ENCODE measurements around the gene CEP89. TPM values are rescaled to one million over a fixed set of nuclear protein-coding genes. Genes with fewer than 3 reads are reported as not detected.
"Not testable (repeated sequence)": the region's sequence is repeated elsewhere in the genome, so short reads cannot be mapped to it uniquely, and the experiment has no call there.

The CEP89 gene
- total and polyA plus RNA-seq, 4 donors: 8.7 to 18.7 (median 14.0) TPM

DNA sequence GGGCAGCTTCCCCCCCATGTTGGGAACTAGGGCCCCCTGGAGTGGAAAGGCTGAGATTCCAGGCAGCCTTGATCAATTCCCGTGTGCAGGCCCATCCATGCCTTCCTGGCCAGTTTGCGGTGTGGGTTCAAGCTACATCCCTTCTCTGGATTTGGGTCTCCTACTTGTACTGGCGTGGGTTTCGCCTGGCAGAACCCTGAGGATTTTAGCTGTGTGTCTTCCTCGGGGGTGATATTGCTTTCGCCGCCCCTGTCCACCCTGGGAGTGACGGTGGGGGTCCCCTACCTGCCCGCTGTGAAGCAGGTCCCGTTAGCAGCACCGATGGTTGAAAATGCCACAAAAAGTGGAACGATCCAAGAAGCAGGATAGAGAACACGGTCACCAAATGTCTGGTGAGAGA is 113.6 kb downstream of the CEP89 start:
- 90 to 91% methylated on average over 13 of the region's 13 CpGs for WGBS, 2 donors
- H3K9me3 ChIP-seq (ENCODE audit: control insufficient read depth in 4 of 4, insufficient read depth in 3 of 4, low read length in 3 of 4): no peaks in the 10 kb centered on the region
- H3K4me1 ChIP-seq (ENCODE audit: control insufficient read depth in 5 of 5, insufficient read depth in 5 of 5, low read length in 5 of 5): no peaks in the 10 kb centered on the region
- TF ChIP-seq, protein P1, sequence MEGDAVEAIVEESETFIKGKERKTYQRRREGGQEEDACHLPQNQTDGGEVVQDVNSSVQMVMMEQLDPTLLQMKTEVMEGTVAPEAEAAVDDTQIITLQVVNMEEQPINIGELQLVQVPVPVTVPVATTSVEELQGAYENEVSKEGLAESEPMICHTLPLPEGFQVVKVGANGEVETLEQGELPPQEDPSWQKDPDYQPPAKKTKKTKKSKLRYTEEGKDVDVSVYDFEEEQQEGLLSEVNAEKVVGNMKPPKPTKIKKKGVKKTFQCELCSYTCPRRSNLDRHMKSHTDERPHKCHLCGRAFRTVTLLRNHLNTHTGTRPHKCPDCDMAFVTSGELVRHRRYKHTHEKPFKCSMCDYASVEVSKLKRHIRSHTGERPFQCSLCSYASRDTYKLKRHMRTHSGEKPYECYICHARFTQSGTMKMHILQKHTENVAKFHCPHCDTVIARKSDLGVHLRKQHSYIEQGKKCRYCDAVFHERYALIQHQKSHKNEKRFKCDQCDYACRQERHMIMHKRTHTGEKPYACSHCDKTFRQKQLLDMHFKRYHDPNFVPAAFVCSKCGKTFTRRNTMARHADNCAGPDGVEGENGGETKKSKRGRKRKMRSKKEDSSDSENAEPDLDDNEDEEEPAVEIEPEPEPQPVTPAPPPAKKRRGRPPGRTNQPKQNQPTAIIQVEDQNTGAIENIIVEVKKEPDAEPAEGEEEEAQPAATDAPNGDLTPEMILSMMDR (IDR thresholded peaks at IDR 0.05; ENCODE audit: control extremely low read depth, extremely low read depth): no peak
- no peaks in the 10 kb centered on the region for H3K36me3 ChIP-seq (ENCODE audit: control insufficient read depth in 4 of 4, insufficient read depth in 4 of 4, low read length in 4 of 4)
- H3K4me3 ChIP-seq: no peak overlapping the region
- H3K27ac ChIP-seq (ENCODE audit: low read depth in 1 of 2, low read length in 1 of 2): no peak overlapping the region
- H3K9ac ChIP-seq (ENCODE audit: insufficient read depth in 1 of 2, low read length in 2 of 2): no peak overlapping the region
- DNase-seq: no peak
- H3K27me3 ChIP-seq (ENCODE audit: control insufficient read depth in 3 of 3, insufficient read depth in 3 of 3, low read length in 2 of 3): no peaks in the 10 kb centered on the region
- ATAC-seq (ENCODE audit: insufficient read depth, low FRiP score): no peak

DNA sequence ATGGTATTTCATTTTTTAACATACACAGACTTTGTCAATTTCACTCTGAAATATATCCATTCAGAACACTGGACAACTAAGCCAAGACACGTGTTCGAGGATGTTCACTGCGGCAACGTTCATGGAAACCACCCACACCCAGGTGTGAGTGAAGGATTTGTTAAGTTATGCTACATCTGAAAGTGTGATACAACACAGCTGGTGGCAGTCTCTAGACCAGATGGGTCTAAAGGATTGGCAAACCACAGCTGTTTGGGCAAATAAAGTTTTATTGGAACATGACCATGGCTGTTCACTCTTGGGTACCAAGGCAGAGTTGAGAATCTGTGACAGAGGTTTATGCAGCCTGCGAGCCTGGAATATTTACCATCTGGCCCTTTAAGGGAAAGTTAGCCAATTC is 114.2 kb downstream of the CEP89 start:
- H3K9ac ChIP-seq (ENCODE audit: insufficient read depth in 1 of 2, low read length in 2 of 2): no peak overlapping the region
- no peak overlapping the region for H3K27ac ChIP-seq (ENCODE audit: low read depth in 1 of 2, low read length in 1 of 2)
- H3K36me3 ChIP-seq (ENCODE audit: control insufficient read depth in 4 of 4, insufficient read depth in 4 of 4, low read length in 4 of 4): no peaks in the 10 kb centered on the region
- DNase-seq (no peak), ATAC-seq (ENCODE audit: insufficient read depth, low FRiP score) (no peak)
- TF ChIP-seq, protein P1 (IDR thresholded peaks at IDR 0.05; ENCODE audit: control extremely low read depth, extremely low read depth): no peak
- WGBS, 2 donors: 88 to 91% methylated on average over 5 of the region's 5 CpGs
- no peaks in the 10 kb centered on the region for H3K9me3 ChIP-seq (ENCODE audit: control insufficient read depth in 4 of 4, insufficient read depth in 3 of 4, low read length in 3 of 4)
- H3K4me3 ChIP-seq: no peak overlapping the region
- H3K27me3 ChIP-seq (ENCODE audit: control insufficient read depth in 3 of 3, insufficient read depth in 3 of 3, low read length in 2 of 3): no peaks in the 10 kb centered on the region
- H3K4me1 ChIP-seq (ENCODE audit: control insufficient read depth in 5 of 5, insufficient read depth in 5 of 5, low read length in 5 of 5): no peaks in the 10 kb centered on the region

DNA sequence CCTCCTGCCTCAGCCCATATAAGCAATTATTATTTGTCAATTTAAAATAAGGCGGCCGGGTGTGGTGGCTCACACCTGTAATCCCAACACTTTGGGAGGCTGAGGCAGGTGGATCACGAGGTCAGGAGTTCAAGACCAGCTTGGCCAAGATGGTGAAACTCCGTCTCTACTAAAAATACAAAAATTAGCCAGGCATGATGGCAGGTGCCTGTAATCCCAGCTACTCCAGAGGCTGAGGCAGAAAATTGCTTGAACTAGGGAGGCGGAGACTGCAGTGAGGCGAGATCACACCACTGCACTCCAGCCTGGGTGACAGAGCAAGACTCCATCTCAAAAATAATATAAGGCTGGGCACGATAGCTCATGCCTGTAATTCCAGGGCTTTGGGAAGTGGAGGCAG is 114.9 kb downstream of the CEP89 start:
- ATAC-seq (ENCODE audit: insufficient read depth, low FRiP score); H3K4me1 ChIP-seq (ENCODE audit: control insufficient read depth in 5 of 5, insufficient read depth in 5 of 5, low read length in 5 of 5); DNase-seq; H3K9ac ChIP-seq (ENCODE audit: insufficient read depth in 1 of 2, low read length in 2 of 2); H3K9me3 ChIP-seq (ENCODE audit: control insufficient read depth in 4 of 4, insufficient read depth in 3 of 4, low read length in 3 of 4); H3K27me3 ChIP-seq (ENCODE audit: control insufficient read depth in 3 of 3, insufficient read depth in 3 of 3, low read length in 2 of 3); H3K36me3 ChIP-seq (ENCODE audit: control insufficient read depth in 4 of 4, insufficient read depth in 4 of 4, low read length in 4 of 4); H3K4me3 ChIP-seq; H3K27ac ChIP-seq (ENCODE audit: low read depth in 1 of 2, low read length in 1 of 2): not testable (repeated sequence)
- 94 to 95% methylated on average over 7 of the region's 7 CpGs for WGBS, 2 donors

DNA sequence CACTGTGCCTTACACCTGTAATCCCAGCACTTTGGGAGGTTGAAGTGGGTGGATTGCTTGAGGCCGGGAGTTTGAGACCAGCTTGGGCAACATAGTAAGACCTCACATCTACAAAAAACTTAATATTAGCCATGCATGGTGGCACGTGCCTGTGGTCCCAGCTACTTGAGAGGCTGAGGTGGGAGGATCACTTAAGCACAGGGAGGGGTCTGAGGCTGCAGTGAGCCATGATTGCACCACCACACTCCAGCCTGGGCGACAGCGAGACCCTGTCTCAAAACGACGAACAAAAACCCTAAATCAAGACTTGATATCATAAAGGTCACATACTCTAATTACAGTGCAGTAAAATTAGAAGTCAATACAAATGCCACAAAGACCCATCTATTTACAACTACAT is 119.5 kb downstream of the CEP89 start:
- 91 to 93% methylated on average over 6 of the region's 6 CpGs for WGBS, 2 donors

DNA sequence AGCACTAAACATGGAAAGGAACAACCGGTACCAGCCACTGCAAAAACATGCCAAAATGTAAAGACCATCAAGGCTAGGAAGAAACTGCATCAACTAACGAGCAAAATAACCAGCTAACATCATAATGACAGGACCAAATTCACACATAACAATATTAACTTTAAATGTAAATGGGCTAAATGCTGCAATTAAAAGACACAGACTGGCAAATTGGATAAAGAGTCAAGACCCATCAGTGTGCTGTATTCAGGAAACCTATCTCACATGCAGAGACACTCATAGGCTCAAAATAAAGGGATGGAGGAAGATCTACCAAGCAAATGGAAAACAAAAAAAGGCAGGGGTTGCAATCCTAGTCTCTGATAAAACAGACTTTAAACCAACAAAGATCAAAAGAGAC is 123.7 kb downstream of the CEP89 start:
- 20% methylated on average over 1 of the region's 2 CpGs; no CpG with 5 or more reads in 1 of the 2 donors for WGBS, 2 donors
- not testable (repeated sequence) for H3K36me3 ChIP-seq (ENCODE audit: control insufficient read depth in 4 of 4, insufficient read depth in 4 of 4, low read length in 4 of 4); H3K27ac ChIP-seq (ENCODE audit: low read depth in 1 of 2, low read length in 1 of 2); DNase-seq; H3K4me3 ChIP-seq; H3K9ac ChIP-seq (ENCODE audit: insufficient read depth in 1 of 2, low read length in 2 of 2); ATAC-seq (ENCODE audit: insufficient read depth, low FRiP score); H3K27me3 ChIP-seq (ENCODE audit: control insufficient read depth in 3 of 3, insufficient read depth in 3 of 3, low read length in 2 of 3); H3K4me1 ChIP-seq (ENCODE audit: control insufficient read depth in 5 of 5, insufficient read depth in 5 of 5, low read length in 5 of 5); H3K9me3 ChIP-seq (ENCODE audit: control insufficient read depth in 4 of 4, insufficient read depth in 3 of 4, low read length in 3 of 4)

More for the DNA sequence above, 119.5 kb downstream of the CEP89 start:
- no peaks in the 10 kb centered on the region for H3K9me3 ChIP-seq (ENCODE audit: control insufficient read depth in 4 of 4, insufficient read depth in 3 of 4, low read length in 3 of 4)
- no peak for ATAC-seq (ENCODE audit: insufficient read depth, low FRiP score)
- no peaks in the 10 kb centered on the region for H3K4me1 ChIP-seq (ENCODE audit: control insufficient read depth in 5 of 5, insufficient read depth in 5 of 5, low read length in 5 of 5)
- no peaks in the 10 kb centered on the region for H3K36me3 ChIP-seq (ENCODE audit: control insufficient read depth in 4 of 4, insufficient read depth in 4 of 4, low read length in 4 of 4)
- H3K27ac ChIP-seq (ENCODE audit: low read depth in 1 of 2, low read length in 1 of 2): no peak overlapping the region
- TF ChIP-seq, protein P1 (IDR thresholded peaks at IDR 0.05; ENCODE audit: control extremely low read depth, extremely low read depth): no peak
- H3K9ac ChIP-seq (ENCODE audit: insufficient read depth in 1 of 2, low read length in 2 of 2): no peak overlapping the region
- no peak for DNase-seq
- no peak overlapping the region for H3K4me3 ChIP-seq
- H3K27me3 ChIP-seq (ENCODE audit: control insufficient read depth in 3 of 3, insufficient read depth in 3 of 3, low read length in 2 of 3): no peaks in the 10 kb centered on the region

All from lung (tissue), 12 donors.